ENCODE results near the gene PTPN1. TPM values are rescaled to one million over a fixed set of nuclear protein-coding genes. Genes with fewer than 3 reads are reported as not detected.
"Not testable (repeated sequence)": the region's sequence is repeated elsewhere in the genome, so short reads cannot be mapped to it uniquely, and the experiment has no call there.

Gene PTPN1
- total and polyA plus RNA-seq, 3 donors from 2014 or later, result 42.0 to 44.3 (median 44.0) TPM

DNA sequence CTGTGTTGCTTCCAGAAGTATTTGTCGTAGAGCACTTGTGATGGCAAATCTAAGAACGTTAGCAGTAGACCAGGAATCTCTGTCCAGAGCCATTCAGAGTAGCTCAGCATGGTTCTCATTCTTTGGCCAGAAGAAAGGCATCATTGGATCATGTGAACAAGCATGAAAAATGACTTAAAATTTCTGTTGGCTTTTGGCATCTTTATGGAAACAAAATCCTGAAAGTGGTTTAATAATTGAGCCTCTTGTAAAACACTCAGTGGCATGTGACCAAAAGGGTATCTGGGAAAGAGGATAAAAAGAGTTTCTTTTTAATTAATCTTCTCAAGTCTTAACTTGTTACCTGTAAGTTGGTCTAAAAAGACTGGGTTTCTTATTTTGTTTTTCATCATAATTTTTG is 55.2 kb downstream of the PTPN1 start:
- no peaks in the 10 kb centered on the region for H3K9me3 ChIP-seq
- no peaks in the 10 kb centered on the region for H3K27me3 ChIP-seq
- TF ChIP-seq, protein P1, sequence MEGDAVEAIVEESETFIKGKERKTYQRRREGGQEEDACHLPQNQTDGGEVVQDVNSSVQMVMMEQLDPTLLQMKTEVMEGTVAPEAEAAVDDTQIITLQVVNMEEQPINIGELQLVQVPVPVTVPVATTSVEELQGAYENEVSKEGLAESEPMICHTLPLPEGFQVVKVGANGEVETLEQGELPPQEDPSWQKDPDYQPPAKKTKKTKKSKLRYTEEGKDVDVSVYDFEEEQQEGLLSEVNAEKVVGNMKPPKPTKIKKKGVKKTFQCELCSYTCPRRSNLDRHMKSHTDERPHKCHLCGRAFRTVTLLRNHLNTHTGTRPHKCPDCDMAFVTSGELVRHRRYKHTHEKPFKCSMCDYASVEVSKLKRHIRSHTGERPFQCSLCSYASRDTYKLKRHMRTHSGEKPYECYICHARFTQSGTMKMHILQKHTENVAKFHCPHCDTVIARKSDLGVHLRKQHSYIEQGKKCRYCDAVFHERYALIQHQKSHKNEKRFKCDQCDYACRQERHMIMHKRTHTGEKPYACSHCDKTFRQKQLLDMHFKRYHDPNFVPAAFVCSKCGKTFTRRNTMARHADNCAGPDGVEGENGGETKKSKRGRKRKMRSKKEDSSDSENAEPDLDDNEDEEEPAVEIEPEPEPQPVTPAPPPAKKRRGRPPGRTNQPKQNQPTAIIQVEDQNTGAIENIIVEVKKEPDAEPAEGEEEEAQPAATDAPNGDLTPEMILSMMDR (IDR thresholded peaks at IDR 0.05), result no peak
- TF ChIP-seq POLR2A (IDR thresholded peaks at IDR 0.05), result no peak
- H3K27ac ChIP-seq, result no peak overlapping the region
- DNase-seq, result no peak
- WGBS, 2 donors, result 83% methylated on average over 2 of the region's 2 CpGs
- H3K4me3 ChIP-seq, result no peak overlapping the region
- intact Hi-C loops (cut with DNase I; ENCODE audit: low total_unique reads), result no loop called here
- H3K4me1 ChIP-seq, result peaks cover 15% of the 10 kb centered on the region
- H3K36me3 ChIP-seq (ENCODE audit: low read depth, missing control alignments), result no peaks in the 10 kb centered on the region

DNA sequence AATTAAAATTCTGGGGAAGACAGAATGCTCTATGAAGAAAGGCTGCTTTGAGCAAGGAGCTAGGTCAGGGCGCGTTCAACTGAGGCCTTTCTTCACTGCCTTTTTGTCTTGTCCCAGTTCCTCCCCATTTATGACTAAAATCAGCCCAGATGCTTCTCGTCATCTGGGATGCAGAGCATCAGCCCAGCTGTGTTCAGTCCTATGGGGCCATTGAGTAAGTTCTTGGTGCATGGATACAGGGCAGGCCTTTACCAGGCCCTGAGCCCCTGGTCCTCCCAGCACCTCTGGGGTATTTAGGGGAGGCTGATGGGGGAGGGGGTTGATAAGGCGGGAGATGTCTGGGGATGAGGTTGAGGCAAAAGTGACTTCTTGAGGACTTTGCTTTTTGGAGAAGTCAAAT is 55.7 kb downstream of the PTPN1 start:
- TF ChIP-seq POLR2A (IDR thresholded peaks at IDR 0.05), result no peak
- TF ChIP-seq, protein P1 (IDR thresholded peaks at IDR 0.05), result no peak
- Histone ChIP-seq H3K9me3 (no peaks in the 10 kb centered on the region), H3K4me1 (peaks cover 19% of the 10 kb centered on the region), H3K4me3 (no peak overlapping the region), H3K27ac (no peak overlapping the region), H3K36me3 (ENCODE audit: low read depth, missing control alignments) (no peaks in the 10 kb centered on the region), H3K27me3 (no peaks in the 10 kb centered on the region)
- 97% methylated on average over 4 of the region's 4 CpGs for WGBS, 2 donors
- DNase-seq, result no peak
- intact Hi-C loops (cut with DNase I; ENCODE audit: low total_unique reads), result no loop called here

DNA sequence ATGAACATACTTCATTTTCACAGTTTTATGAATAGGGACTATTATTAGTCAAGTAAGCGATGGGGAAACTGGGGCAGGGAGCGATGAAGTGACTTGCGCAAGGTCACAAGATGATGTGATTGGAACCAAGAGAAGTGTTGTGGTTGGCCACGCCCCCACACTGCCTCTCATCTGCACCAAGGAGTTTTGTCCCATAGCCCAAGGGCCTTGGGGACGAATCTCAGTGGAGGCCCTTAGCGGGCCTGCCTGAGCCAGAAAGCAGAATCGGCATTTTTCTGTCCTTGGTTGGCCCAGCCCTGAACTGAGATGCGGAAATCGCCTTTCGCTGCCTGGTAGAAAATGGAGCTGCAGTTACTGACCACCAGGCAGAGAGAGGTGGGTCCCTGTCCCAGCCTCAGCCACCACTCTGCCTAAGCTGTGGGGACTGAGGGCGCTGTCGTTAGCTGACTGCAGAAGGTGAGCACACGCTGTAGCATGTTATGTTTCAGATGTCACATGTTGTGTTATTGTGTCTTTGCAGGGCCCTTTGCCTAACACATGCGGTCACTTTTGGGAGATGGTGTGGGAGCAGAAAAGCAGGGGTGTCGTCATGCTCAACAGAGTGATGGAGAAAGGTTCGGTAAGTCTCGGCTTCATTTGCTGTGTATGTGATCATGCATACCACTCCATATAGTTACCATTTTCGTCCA is 57.8 kb downstream of the PTPN1 start:
- Histone ChIP-seq H3K27me3 (no peaks in the 10 kb centered on the region), H3K36me3 (ENCODE audit: low read depth, missing control alignments) (no peaks in the 10 kb centered on the region)

DNA sequence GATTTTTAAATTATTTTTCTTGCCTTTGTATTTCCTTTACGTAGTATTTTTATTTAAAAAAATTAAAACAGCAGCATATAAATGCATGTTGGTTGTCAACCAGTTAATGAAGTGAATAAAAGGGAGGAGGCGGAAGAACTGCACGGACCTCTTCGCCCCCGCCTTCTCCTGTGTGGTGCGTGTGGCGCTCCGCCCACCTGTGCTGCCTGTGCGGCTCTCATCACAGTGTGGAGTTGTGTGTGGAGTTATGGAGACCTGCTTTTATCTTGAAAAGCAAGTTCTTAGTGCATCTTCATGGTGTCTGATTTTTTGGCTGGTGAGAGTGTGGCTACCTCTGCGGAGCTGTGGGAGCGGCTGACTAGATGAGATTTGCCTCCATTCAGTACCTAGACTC is 58.4 kb downstream of the PTPN1 start:
- intact Hi-C loops (cut with DNase I; ENCODE audit: low total_unique reads), result no loop called here
- no peak for TF ChIP-seq POLR2A (IDR thresholded peaks at IDR 0.05)
- TF ChIP-seq, protein P1 (IDR thresholded peaks at IDR 0.05), result no peak
- H3K36me3 ChIP-seq (ENCODE audit: low read depth, missing control alignments), result no peaks in the 10 kb centered on the region
- no peaks in the 10 kb centered on the region for H3K9me3 ChIP-seq
- no peak overlapping the region for H3K4me3 ChIP-seq
- no peak overlapping the region for H3K27ac ChIP-seq
- DNase-seq, result no peak
- WGBS, 2 donors, result 67 to 88% methylated on average over 11 of the region's 11 CpGs
- no peaks in the 10 kb centered on the region for H3K27me3 ChIP-seq
- peaks cover 21% of the 10 kb centered on the region for H3K4me1 ChIP-seq

More for the DNA sequence above, 57.8 kb downstream of the PTPN1 start:
- Histone ChIP-seq H3K9me3 (no peaks in the 10 kb centered on the region), H3K27ac (no peak overlapping the region), H3K4me1 (peaks cover 16% of the 10 kb centered on the region), H3K4me3 (no peak overlapping the region)
- WGBS, 2 donors, result 91 to 92% methylated on average over 15 to 18 of the region's 18 CpGs
- DNase-seq, result no peak
- TF ChIP-seq, protein P1 (IDR thresholded peaks at IDR 0.05), result no peak
- TF ChIP-seq POLR2A (IDR thresholded peaks at IDR 0.05), result no peak
- intact Hi-C loops (cut with DNase I; ENCODE audit: low total_unique reads), result no loop called here

DNA sequence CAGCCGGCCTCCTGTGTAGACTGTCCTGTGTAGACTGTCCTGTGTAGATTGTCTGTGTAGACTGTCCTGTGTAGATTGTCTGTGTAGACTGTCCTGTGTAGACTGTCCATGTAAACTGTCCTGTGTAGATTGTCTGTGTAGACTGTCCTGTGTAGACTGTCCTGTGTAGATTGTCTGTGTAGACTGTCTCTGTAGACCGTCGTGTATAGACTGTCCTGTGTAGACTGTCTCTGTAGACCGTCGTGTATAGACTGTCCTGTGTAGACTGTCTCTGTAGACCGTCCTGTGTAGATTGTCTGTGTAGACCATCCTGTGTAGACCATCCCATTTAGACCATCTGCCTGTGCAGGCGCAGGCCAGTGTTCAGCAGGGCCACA is 59.3 kb downstream of the PTPN1 start:
- DNase-seq; intact Hi-C loops (cut with DNase I; ENCODE audit: low total_unique reads); H3K27me3 ChIP-seq; H3K36me3 ChIP-seq (ENCODE audit: low read depth, missing control alignments); H3K9me3 ChIP-seq; H3K4me3 ChIP-seq: not testable (repeated sequence)
- peaks cover 22% of the 10 kb centered on the region for H3K4me1 ChIP-seq
- WGBS, 2 donors, result 97 to 100% methylated on average over 6 to 7 of the region's 7 CpGs
- H3K27ac ChIP-seq, result peak overlapping the region; percentile 10 to 62
